ENCODE data around the gene GALR3. TPM values are rescaled to one million over a fixed set of nuclear protein-coding genes. Genes with fewer than 3 reads are reported as not detected.

The GALR3 gene
- total RNA-seq, 3 donors from 2014 or later (not counting 1 experiment from before 2014, with no cell fraction given), result 0.24 to 0.32 TPM; not detected in 1

DNA sequence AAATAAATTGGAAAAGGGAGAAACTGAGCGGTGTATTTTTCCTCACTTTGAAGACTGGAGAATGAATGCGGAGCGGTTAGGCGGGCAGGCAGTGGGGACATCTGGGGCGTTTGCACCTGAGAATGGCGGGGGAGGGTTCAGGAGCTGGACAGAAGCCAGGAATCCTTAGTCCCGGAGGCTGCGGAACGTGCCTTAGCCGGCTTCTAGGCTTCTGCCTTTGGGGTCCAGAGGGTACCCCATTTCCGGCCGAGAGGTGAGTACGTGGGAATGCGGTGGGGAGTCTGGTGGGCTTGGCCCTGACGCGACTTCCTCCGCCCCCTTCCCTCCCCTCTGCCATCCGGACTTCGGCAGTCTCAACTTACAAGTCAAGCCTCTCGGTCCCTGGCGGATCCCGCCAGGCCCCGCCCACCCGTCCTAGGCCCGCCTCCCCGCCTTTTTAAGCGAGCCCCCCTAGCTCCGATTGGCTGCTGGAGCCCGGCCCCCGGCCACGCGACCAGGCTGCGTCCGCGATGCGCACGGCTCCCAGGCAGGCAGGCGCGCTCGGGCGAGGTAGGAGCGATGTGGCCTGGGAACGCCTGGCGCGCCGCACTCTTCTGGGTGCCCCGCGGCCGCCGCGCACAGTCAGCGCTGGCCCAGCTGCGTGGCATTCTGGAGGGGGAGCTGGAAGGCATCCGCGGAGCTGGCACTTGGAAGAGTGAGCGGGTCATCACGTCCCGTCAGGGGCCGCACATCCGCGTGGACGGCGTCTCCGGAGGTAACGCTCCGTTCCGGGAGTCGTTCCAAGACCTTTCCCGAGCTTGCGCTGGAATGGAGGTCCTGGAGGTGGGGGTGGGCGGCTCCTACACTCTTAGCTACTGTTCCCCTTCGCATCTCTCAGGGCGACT lies 15.5 kb upstream of the GALR3 start, which contains the start of gene GCAT:
GCAT (plus strand) TSS at position 525 of the 884 bp plus-strand sequence; CDS start at position 559, 34 bp downstream.
- H3K4me1 Mint-ChIP-seq, result peaks cover 15 to 49% of the 10 kb centered on the region in 2 donors
- Histone ChIP-seq H3K27me3 (ENCODE audit: control insufficient read depth, insufficient read depth, low read length) (peaks cover 63% of the 10 kb centered on the region), H3K27ac (ENCODE audit: low read length) (no peak within 1 kb of the TSS), H3K4me3 (ENCODE audit: low read length) (peak within 1 kb of the TSS; percentile 43), H3K9me3 (ENCODE audit: control insufficient read depth, insufficient read depth, low read length) (no peaks in the 10 kb centered on the region), H3K4me1 (ENCODE audit: control insufficient read depth, insufficient read depth, low read length) (peaks cover 47% of the 10 kb centered on the region), H3K36me3 (ENCODE audit: control insufficient read depth, insufficient read depth, low read length) (no peaks in the 10 kb centered on the region)
- DNase-seq (peak; percentile 74 to 90), ATAC-seq (peak; percentile 94 to 95 (median 95))
- TF ChIP-seq, protein P1, sequence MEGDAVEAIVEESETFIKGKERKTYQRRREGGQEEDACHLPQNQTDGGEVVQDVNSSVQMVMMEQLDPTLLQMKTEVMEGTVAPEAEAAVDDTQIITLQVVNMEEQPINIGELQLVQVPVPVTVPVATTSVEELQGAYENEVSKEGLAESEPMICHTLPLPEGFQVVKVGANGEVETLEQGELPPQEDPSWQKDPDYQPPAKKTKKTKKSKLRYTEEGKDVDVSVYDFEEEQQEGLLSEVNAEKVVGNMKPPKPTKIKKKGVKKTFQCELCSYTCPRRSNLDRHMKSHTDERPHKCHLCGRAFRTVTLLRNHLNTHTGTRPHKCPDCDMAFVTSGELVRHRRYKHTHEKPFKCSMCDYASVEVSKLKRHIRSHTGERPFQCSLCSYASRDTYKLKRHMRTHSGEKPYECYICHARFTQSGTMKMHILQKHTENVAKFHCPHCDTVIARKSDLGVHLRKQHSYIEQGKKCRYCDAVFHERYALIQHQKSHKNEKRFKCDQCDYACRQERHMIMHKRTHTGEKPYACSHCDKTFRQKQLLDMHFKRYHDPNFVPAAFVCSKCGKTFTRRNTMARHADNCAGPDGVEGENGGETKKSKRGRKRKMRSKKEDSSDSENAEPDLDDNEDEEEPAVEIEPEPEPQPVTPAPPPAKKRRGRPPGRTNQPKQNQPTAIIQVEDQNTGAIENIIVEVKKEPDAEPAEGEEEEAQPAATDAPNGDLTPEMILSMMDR (IDR thresholded peaks at IDR 0.05), result no peak
- H3K4me3 Mint-ChIP-seq, result peak within 1 kb of the TSS; percentile 81
- H3K36me3 Mint-ChIP-seq, result no peaks in the 10 kb centered on the region
- peaks cover 38 to 39% of the 10 kb centered on the region in 2 donors for H3K27me3 Mint-ChIP-seq (ENCODE audit: low read depth in 2 of 2)
- intact Hi-C loops (cut with micrococcal nuclease), result loop anchor here (5.0 kb wide), 1 partner anchor 35 kb away; the partner anchor contains the start of gene ANKRD54
- no peaks in the 10 kb centered on the region for H3K9me3 Mint-ChIP-seq
- H3K27ac Mint-ChIP-seq, result no peak within 1 kb of the TSS
- WGBS (ENCODE audit: insufficient coverage), result under 1% methylated on average over 73 of the region's 73 CpGs

DNA sequence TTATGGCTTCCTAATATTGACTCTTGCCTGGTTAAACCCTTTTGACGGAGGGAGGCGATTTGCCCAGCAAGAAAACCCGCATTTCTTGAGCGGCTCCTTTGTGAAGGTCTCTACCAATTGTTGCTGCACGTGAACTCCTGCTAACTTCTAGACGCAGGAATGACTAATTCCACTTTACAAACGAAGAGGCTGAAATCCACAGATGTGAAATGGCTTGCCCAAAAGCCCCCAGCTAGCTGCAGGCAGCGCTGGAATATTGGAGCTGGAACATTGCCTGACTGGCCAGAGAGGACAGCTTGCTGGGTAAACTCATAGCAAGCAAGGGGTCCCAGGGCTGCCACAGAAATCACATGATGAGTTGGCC lies 14.9 kb upstream of the GALR3 start:
- H3K27ac Mint-ChIP-seq, result no peak overlapping the region
- TF ChIP-seq, protein P1 (IDR thresholded peaks at IDR 0.05), result no peak
- peak overlapping the region; percentile 81 for H3K4me3 Mint-ChIP-seq
- H3K36me3 Mint-ChIP-seq, result no peaks in the 10 kb centered on the region
- Histone ChIP-seq H3K27me3 (ENCODE audit: control insufficient read depth, insufficient read depth, low read length) (peaks cover 57% of the 10 kb centered on the region), H3K27ac (ENCODE audit: low read length) (no peak overlapping the region), H3K9me3 (ENCODE audit: control insufficient read depth, insufficient read depth, low read length) (no peaks in the 10 kb centered on the region), H3K36me3 (ENCODE audit: control insufficient read depth, insufficient read depth, low read length) (no peaks in the 10 kb centered on the region), H3K4me1 (ENCODE audit: control insufficient read depth, insufficient read depth, low read length) (peaks cover 42% of the 10 kb centered on the region), H3K4me3 (ENCODE audit: low read length) (peak overlapping the region; percentile 43)
- H3K27me3 Mint-ChIP-seq (ENCODE audit: low read depth in 2 of 2), result peaks cover 32 to 33% of the 10 kb centered on the region in 2 donors
- intact Hi-C loops (cut with micrococcal nuclease), result loop anchor here (5.0 kb wide), 1 partner anchor 34 kb away; the partner anchor contains the start of gene ANKRD54
- no peaks in the 10 kb centered on the region for H3K9me3 Mint-ChIP-seq
- 9% methylated on average over 8 of the region's 8 CpGs for WGBS (ENCODE audit: insufficient coverage)
- ATAC-seq (no peak), DNase-seq (no peak)
- H3K4me1 Mint-ChIP-seq, result peaks cover 15 to 43% of the 10 kb centered on the region in 2 donors

- H3K27me3 ChIP-seq (ENCODE audit: control insufficient read depth, insufficient read depth, low read length), result peaks cover 43% of the 10 kb centered on the region
Observed at GRCh38 chr22:37809672-37810333, 13.4 kb upstream of the GALR3 start.

More at GRCh38 chr22:37809672-37810333, 13.4 kb upstream of the GALR3 start:
- H3K4me3 ChIP-seq (ENCODE audit: low read length), result no peak overlapping the region
- H3K27me3 Mint-ChIP-seq (ENCODE audit: low read depth in 2 of 2), result peaks cover 22 to 25% of the 10 kb centered on the region in 2 donors
- intact Hi-C loops (cut with micrococcal nuclease), result loop anchor here (5.0 kb wide), 1 partner anchor 32 kb away; the partner anchor contains the start of gene ANKRD54
- no peak overlapping the region for H3K27ac Mint-ChIP-seq
- ATAC-seq (no peak), DNase-seq (no peak)
- peaks cover 15 to 33% of the 10 kb centered on the region in 2 donors for H3K4me1 Mint-ChIP-seq
- H3K4me1 ChIP-seq (ENCODE audit: control insufficient read depth, insufficient read depth, low read length), result peaks cover 31% of the 10 kb centered on the region
- H3K36me3 ChIP-seq (ENCODE audit: control insufficient read depth, insufficient read depth, low read length), result no peaks in the 10 kb centered on the region
- H3K4me3 Mint-ChIP-seq, result no peak overlapping the region
- no peaks in the 10 kb centered on the region for H3K36me3 Mint-ChIP-seq
- TF ChIP-seq, protein P1 (IDR thresholded peaks at IDR 0.05), result no peak
- 95% methylated on average over 5 of the region's 5 CpGs for WGBS (ENCODE audit: insufficient coverage)
- no peaks in the 10 kb centered on the region for H3K9me3 Mint-ChIP-seq
- H3K27ac ChIP-seq (ENCODE audit: low read length), result no peak overlapping the region
- H3K9me3 ChIP-seq (ENCODE audit: control insufficient read depth, insufficient read depth, low read length), result no peaks in the 10 kb centered on the region
